Coronary artery (tissue), 2 donors: ENCODE results near the gene CCL22.

Experiments
- DNase-seq: peaks from one replicate; pipeline ENCODE4 v3.0.0-alpha.2; 2017; ENCODE audit warnings: low spot score
- H3K27ac ChIP-seq, 2 donors: fragments of 200-600 bp; sonication (generic); one replicate each; pipeline ENCODE4 v1.5.1; 2016 to 2019
- H3K4me3 ChIP-seq: fragments of 200-600 bp; sonication (generic); 2 replicates; pipeline ENCODE4 v1.5.1; 2016; ENCODE audit warnings: mild to moderate bottlenecking, moderate library complexity
- TF ChIP-seq, protein P1 (sequence below): fragments of 200-600 bp; sonication (generic); IDR thresholded peaks from one replicate; pipeline ENCODE4 v1.5.1; 2019; ENCODE audit warnings: antibody characterized with exemption

Gene CCL22, protein sequence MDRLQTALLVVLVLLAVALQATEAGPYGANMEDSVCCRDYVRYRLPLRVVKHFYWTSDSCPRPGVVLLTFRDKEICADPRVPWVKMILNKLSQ

DNA sequence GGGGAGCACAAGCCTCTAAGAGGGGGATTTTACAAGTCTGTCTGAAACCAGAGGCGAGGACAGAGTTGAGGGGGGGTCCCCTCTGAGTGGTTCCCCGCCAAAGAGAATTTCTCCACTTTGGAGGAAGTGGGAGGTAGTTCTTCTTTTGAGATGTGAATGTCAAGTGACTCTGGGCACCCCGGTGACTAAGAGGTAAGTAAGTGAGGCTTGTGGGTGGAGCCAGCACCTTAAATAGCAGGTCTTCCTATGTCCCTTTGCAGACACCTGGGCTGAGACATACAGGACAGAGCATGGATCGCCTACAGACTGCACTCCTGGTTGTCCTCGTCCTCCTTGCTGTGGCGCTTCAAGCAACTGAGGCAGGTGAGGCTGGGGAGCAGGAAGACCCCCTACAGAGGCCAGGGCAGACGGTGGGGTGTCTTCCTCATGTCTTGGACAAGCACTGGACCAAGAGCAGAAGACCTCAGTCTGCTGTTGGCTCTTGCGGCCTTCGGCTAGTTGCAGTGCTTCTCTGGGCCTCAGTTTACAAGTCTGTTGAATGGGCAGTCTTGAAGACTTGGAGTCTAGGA, at the start of gene CCL22:
CCL22 (plus strand) TSS at position 257 of the 569 bp plus-strand sequence; CDS start at position 291, 34 bp downstream.
- Histone ChIP-seq H3K27ac (no peak within 1 kb of the TSS), H3K4me3 (no peak within 1 kb of the TSS)
- TF ChIP-seq, protein P1, sequence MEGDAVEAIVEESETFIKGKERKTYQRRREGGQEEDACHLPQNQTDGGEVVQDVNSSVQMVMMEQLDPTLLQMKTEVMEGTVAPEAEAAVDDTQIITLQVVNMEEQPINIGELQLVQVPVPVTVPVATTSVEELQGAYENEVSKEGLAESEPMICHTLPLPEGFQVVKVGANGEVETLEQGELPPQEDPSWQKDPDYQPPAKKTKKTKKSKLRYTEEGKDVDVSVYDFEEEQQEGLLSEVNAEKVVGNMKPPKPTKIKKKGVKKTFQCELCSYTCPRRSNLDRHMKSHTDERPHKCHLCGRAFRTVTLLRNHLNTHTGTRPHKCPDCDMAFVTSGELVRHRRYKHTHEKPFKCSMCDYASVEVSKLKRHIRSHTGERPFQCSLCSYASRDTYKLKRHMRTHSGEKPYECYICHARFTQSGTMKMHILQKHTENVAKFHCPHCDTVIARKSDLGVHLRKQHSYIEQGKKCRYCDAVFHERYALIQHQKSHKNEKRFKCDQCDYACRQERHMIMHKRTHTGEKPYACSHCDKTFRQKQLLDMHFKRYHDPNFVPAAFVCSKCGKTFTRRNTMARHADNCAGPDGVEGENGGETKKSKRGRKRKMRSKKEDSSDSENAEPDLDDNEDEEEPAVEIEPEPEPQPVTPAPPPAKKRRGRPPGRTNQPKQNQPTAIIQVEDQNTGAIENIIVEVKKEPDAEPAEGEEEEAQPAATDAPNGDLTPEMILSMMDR: no peak
- DNase-seq: peak; percentile 57

DNA sequence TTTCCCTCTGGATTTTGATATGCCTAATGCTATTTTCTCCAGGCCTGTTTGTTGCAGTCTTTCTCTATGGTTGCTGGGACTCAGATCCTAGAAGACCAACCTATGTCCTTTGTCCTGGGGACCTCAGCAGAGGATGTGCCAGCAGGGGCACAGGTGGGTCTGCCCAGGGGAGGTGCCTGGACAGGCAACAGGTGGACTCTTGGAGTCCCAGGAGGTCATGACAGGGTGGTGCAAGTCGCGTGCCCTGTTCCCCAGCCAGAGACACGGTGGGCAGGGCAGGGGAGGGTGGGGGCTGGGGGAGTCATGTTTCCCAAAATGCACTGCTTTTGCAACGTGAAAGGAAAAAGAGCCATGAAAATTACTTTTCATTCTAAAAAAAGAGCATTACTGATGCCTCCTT, 47.8 kb upstream of the CCL22 start:
- TF ChIP-seq, protein P1: no peak
- H3K4me3 ChIP-seq: no peak overlapping the region
- peak overlapping the region; percentile 67 to 82 for H3K27ac ChIP-seq
- DNase-seq: peak; percentile 68

DNA sequence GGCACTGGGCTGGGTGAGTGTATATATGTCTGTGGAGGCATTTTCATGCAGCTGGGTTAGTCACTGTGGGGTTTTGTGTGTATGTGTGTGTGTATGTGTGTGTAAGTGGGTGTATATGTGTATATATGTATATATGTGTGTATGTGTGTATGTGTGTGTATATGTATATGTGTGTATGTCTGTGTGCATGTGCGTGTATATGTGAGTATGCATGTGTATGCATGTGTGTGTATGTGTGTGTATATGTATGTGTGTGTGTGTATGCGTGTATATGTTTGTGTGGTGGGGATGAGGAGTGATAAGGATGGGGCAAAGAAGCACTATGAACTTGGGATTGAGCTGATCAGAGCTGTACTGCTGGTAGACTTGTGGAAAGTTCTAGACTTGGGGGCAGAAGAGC, 45.1 kb upstream of the CCL22 start:
- no peak overlapping the region for H3K27ac ChIP-seq
- TF ChIP-seq, protein P1: no peak
- no peak for DNase-seq
- no peak overlapping the region for H3K4me3 ChIP-seq

DNA sequence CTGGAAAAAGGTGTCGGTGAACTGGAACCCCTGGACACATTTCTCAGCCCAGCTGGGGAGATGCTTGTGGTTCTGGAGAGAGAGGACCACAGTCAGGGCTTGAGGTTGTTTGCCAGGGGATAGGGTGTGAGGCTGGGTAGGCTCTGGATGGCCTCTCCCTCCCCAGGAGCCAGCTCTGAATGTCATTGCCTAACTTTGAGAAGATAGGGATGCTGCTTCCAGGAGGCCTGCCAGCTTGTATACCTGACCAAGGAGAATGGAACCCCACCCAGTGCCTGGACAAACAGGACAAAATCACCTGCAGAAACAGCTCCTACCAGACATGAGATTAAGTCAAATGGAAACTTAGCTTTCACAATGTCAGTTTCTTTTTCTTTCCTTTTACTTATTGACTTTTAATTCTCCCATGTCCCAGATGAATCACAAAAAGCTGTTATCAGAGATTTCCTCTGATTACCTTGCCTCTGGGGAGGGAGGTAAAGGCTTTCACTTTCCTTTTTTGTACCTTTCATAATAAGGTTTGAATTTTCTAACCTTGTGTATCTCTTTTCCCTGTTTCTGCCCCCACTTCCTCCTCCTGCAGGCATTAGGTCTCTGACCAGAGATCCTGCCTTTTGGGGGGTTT, 44.3 kb upstream of the CCL22 start:
- peak; percentile 55 for DNase-seq
- Histone ChIP-seq H3K27ac (peak overlapping the region in 1 of 2 donors; percentile 70), H3K4me3 (no peak overlapping the region)
- TF ChIP-seq, protein P1: no peak

DNA sequence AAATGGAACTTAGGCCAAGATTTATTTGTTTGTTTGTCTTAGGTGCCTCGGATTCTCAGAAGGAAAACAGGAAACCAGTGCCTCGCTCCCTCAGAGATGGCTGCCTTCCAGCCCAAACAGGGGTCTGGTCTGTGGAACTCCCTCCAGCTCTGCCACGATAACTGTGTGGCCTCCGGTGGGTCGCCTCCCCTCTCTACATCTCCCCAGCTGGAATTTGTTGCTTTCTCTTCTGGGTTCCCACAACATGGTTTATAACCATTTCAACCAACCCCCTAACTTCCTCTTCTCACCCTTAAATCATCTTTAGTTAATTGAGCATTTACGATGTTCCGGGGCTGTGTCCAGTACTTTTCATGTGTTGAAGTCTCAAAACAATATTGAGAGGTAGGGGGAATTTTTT, 43.2 kb upstream of the CCL22 start:
- TF ChIP-seq, protein P1: no peak
- peak overlapping the region in 1 of 2 donors; percentile 88 for H3K27ac ChIP-seq
- DNase-seq: peak; percentile 38

DNA sequence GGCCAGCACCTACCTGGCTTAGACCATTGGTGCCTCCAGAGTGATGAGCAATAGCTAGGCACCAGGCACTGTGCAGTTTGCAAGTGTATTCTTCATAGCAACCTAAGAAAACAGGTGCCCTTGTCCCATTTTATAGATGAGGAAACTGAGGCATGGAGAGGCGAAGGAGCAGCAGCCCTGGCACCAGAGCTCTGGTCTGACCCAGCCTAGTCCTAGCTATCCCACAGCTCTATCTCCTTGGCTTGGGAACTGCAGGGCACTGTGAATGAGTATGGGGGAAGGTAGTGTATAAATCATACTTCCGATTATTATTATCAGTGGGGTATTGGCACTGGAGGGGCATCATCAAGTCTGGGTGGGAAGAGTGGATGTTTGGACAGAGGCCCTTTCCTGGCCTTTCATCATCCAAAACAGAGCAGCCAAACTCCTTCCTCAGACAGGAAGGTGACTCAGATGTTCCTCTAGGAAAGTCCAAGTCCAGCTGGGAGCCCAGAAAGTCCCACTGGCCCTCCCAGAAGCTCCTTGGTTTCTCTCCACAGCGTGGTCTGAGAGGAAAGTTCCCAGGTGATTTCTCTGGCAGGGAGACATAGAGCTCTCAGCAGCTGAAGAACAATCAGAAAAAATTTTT, 42.1 kb upstream of the CCL22 start:
- Histone ChIP-seq H3K27ac (peak overlapping the region; percentile 88 to 93), H3K4me3 (no peak overlapping the region)
- peak; percentile 87 for DNase-seq
- TF ChIP-seq, protein P1: no peak

More for the DNA sequence above, 43.2 kb upstream of the CCL22 start:
- no peak overlapping the region for H3K4me3 ChIP-seq
